Measurements from ENCODE around the gene RAD51D.

DNA sequence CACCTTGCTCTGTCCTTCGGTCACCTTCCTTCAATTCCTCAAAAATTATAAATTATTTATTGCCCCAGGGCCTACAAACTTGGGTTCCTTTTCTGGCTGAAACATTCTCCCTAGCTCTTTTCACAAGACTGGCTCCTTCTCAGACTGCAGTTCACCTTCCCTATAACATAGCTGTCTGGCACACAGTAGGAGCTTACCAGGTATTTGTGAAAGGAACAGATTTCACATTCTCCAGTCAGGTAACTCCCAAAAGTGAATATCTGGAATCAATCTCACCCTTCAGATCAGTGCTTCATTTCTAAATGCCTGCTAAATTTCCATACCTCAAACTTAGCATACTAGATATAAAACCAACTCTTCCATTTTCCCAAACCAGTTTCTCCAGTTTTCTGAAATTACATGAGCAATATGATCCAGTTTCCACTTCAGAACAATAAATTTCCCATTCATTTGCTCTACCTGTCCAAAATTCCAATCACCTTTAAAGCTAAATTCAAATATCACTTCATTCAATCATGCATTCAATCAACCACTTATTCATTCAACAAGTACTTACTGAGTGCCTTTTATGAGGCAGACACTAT is 62.2 kb downstream of the RAD51D start:
- TF ChIP-seq CTCF (IDR thresholded peaks at IDR 0.05; ENCODE audit: low read length) (no peak), EZH2 (optimal IDR thresholded peaks at IDR 0.05; ENCODE audit: low read depth, low read length) (no peak), EZH2phosphoT487 (IDR thresholded peaks at IDR 0.05; ENCODE audit: low read length) (no peak)

Measured in MM.1S (cell line).